HCT116 (cell line): ENCODE data around the gene RPLP2. TPM values are rescaled to one million over a fixed set of nuclear protein-coding genes. Genes with fewer than 3 reads are reported as not detected.

Experiments used
- ATAC-seq: fragments of 200-7000 bp; cut with Tn5 transposase; 2 replicates; pipeline ENCODE4 v1.9.1; 2020; ENCODE audit warnings: mild to moderate bottlenecking, moderate library complexity
- BruUV-seq: library from RNA; stranded (reverse); fragments of 400-500 nt; replicated peaks from 2 replicates; lab custom pipeline; 2021; lab: Mats Ljungman, UMichigan
- CTCF ChIA-PET: fragments of 300-600 bp; sonication (Branson Sonifier 250); formaldehyde crosslinking; loops from one replicate; lab custom pipeline; 2021; ENCODE audit warnings: antibody characterized with exemption; lab: Charles Lee
- POLR2A ChIA-PET: fragments of 300-600, 350-600 bp; sonication (Branson Sonifier 250); formaldehyde crosslinking; loops from one replicate; lab custom pipeline; 2021; ENCODE audit warnings: antibody characterized with exemption; lab: Charles Lee
- RAD21 ChIA-PET, 2 experiments: fragments of 300-600 bp; sonication (Branson Sonifier 250); formaldehyde crosslinking; loops; one replicate each; lab custom pipeline; 2023; ENCODE audit warnings: low total read pairs in 2 of 2; ENCODE audit not compliant: uncharacterized antibody in 2 of 2, unreplicated experiment in 2 of 2, low non-redundant PET in 1 of 2; lab: Charles Lee
- DNase-seq: peaks from one replicate; pipeline ENCODE4 v3.0.0-alpha.2; 2010; ENCODE audit warnings: low read depth, low spot score
- H2AFZ ChIP-seq: fragments of 200-600 bp; shearing (Covaris generic), sonication (generic); 2 replicates; pipeline ENCODE4 v1.6.1; 2017; ENCODE audit warnings: low read depth, mixed run types, mixed read lengths, antibody characterized with exemption, low read length; ENCODE audit not compliant: poor library complexity, severe bottlenecking
- H3K27ac ChIP-seq: 2 replicates; pipeline ENCODE4 v1.5.1; 2012; ENCODE audit warnings: low read depth, low read length
- H3K27me3 ChIP-seq: fragments of 200-600 bp; sonication (generic); 2 replicates; pipeline ENCODE4 v1.6.1; 2016; ENCODE audit warnings: mixed run types, low read length, mixed read lengths; ENCODE audit not compliant: insufficient read depth
- H3K36me3 ChIP-seq, 2 experiments: fragments of 200-500 bp in 1 of 2; fragments of 200-600 bp in 1 of 2; sonication (Bioruptor generic) in 1 of 2; sonication (generic) in 1 of 2; 2 replicates each; pipeline versions ENCODE4 v1.5.1 to v1.6.1; 2014 to 2016; ENCODE audit warnings: low read length in 2 of 2, inconsistent platforms in 1 of 2, mixed read lengths in 1 of 2, mixed run types in 1 of 2; ENCODE audit not compliant: insufficient read depth in 2 of 2, control insufficient read depth in 1 of 2
- H3K4me1 ChIP-seq, 2 experiments: fragments of 200-600 bp in 1 of 2; sonication (generic) in 1 of 2; 2 replicates each; pipeline versions ENCODE4 v1.5.1 to v1.6.1; 2012 to 2017; ENCODE audit warnings: low read length in 2 of 2, inconsistent platforms in 1 of 2, mild to moderate bottlenecking in 1 of 2, mixed read lengths in 1 of 2, mixed run types in 1 of 2, moderate library complexity in 1 of 2; ENCODE audit not compliant: insufficient read depth in 2 of 2, control insufficient read depth in 1 of 2
- H3K4me2 ChIP-seq: fragments of 200-600 bp; sonication (generic); 2 replicates; pipeline ENCODE4 v1.6.1; 2017; ENCODE audit warnings: mixed run types, low read length, mixed read lengths
- H3K4me3 ChIP-seq, 2 experiments: fragments of 200-600 bp in 1 of 2; sonication (generic) in 1 of 2; replicated peaks in 1 of 2; 2 replicates each; pipeline ENCODE4 v1.5.1; 2011 to 2016; ENCODE audit warnings: low read length in 2 of 2, control low read depth in 1 of 2, low read depth in 1 of 2, mild to moderate bottlenecking in 1 of 2, mixed read lengths in 1 of 2, mixed run types in 1 of 2
- H3K79me2 ChIP-seq: fragments of 200-600 bp; sonication (generic); 2 replicates; pipeline ENCODE4 v1.6.1; 2017; ENCODE audit warnings: mild to moderate bottlenecking, mixed run types, low read length, moderate library complexity, mixed read lengths; ENCODE audit not compliant: insufficient read depth
- H3K9ac ChIP-seq: fragments of 200-600 bp; sonication (generic); 2 replicates; pipeline ENCODE4 v1.6.1; 2016; ENCODE audit warnings: low read length, mixed read lengths
- H3K9me2 ChIP-seq: fragments of 200-600 bp; sonication (generic), shearing (Covaris generic); 2 replicates; pipeline ENCODE4 v1.6.1; 2017; ENCODE audit warnings: mixed run types, mild to moderate bottlenecking, moderate library complexity; ENCODE audit not compliant: insufficient read depth
- H3K9me3 ChIP-seq, 2 experiments: fragments of 200-500 bp in 1 of 2; fragments of 200-600 bp in 1 of 2; sonication (Bioruptor generic) in 1 of 2; sonication (generic) in 1 of 2; 2 replicates each; pipeline ENCODE4 v1.6.1; 2014 to 2017; ENCODE audit warnings: low read length in 2 of 2, mixed read lengths in 2 of 2, inconsistent platforms in 1 of 2, low read depth in 1 of 2, mild to moderate bottlenecking in 1 of 2, mixed run types in 1 of 2, moderate library complexity in 1 of 2; ENCODE audit not compliant: control insufficient read depth in 1 of 2, insufficient read depth in 1 of 2
- H4K20me1 ChIP-seq: fragments of 200-600 bp; sonication (generic), shearing (Covaris generic); 2 replicates; pipeline ENCODE4 v1.6.1; 2017; ENCODE audit warnings: mixed run types, mild to moderate bottlenecking, moderate library complexity; ENCODE audit not compliant: insufficient read depth
- EZH2 ChIP-seq: fragments of 200-600 bp; sonication (generic); IDR thresholded peaks from 2 replicates; pipeline ENCODE4 v1.6.1; 2017; ENCODE audit warnings: antibody characterized with exemption, mixed run types
- EZH2phosphoT487 ChIP-seq: fragments of 200-600 bp; IDR thresholded peaks from 2 replicates; pipeline ENCODE4 v1.6.1; 2018; ENCODE audit warnings: antibody characterized with exemption, borderline replicate concordance
- JUND ChIP-seq: IDR thresholded peaks from 2 replicates; pipeline ENCODE4 v1.6.1; 2012
- REST ChIP-seq: IDR thresholded peaks from 2 replicates; pipeline ENCODE4 v1.6.1; 2012; ENCODE audit warnings: low read depth
- SIN3A ChIP-seq: IDR thresholded peaks from 2 replicates; pipeline ENCODE4 v1.6.1; 2012; ENCODE audit warnings: low read depth
- SP1 ChIP-seq: IDR thresholded peaks from 2 replicates; pipeline ENCODE4 v1.6.1; 2012; ENCODE audit warnings: low read depth
- TCF7L2 ChIP-seq: IDR thresholded peaks from 2 replicates; pipeline ENCODE4 v1.7.0; 2011; ENCODE audit warnings: borderline replicate concordance, inconsistent platforms; ENCODE audit not compliant: insufficient read depth, insufficient read length; ENCODE audit errors: extremely low read depth
- YY1 ChIP-seq: IDR thresholded peaks from 2 replicates; pipeline ENCODE4 v1.6.1; 2011; ENCODE audit warnings: low read length, low read depth, moderate library complexity, mild to moderate bottlenecking; ENCODE audit not compliant: insufficient replicate concordance; ENCODE audit errors: extremely low read depth
- intact Hi-C: fragments of 100-400 bp; cut with micrococcal nuclease; formaldehyde crosslinking; loops from 2 replicates; pipeline ENCODE4 v1.10.0; 2022
- total RNA-seq: library from RNA; stranded (reverse); gene quantifications from one replicate; pipeline ENCODE4 v1.2.1, GENCODE V29; 2021; ENCODE audit not compliant: unreplicated experiment

RPLP2 gene
- total RNA-seq, 1 experiment from 2014 or later: 3,615 TPM

- H2AFZ ChIP-seq: no peak within 1 kb of the TSS
Measured at GRCh38 chr11:789943-790342, 19.8 kb upstream of the RPLP2 start, which contains the start of gene CEND1. TSS of gene CEND1 (minus strand) at chr11:790090. CDS start at chr11:788576, 1,514 bp downstream.

More at GRCh38 chr11:789943-790342, 19.8 kb upstream of the RPLP2 start, which contains the start of gene CEND1:
- Histone ChIP-seq H3K79me2 (peaks cover 4% of the 10 kb centered on the region; the same call in 1 of the 2 replicates), H3K9ac (no peak within 1 kb of the TSS), H3K4me3 (no peak within 1 kb of the TSS), H3K4me1 (peaks cover 9 to 23% of the 10 kb centered on the region in 2 experiments; a peak in 3 of 4 replicates), H3K9me2 (no peaks in the 10 kb centered on the region), H3K27ac (peak within 1 kb of the TSS; percentile 39), H3K27me3 (no peaks in the 10 kb centered on the region), H3K36me3 (peaks cover 0 to 4% of the 10 kb centered on the region in 2 experiments; a peak in 1 of 4 replicates), H4K20me1 (no peaks in the 10 kb centered on the region), H3K4me2 (peak within 1 kb of the TSS; percentile 13; the same call in 1 of the 2 replicates), H3K9me3 (no peaks in the 10 kb centered on the region)
- DNase-seq: no peak
- BruUV-seq: no TSS peak
- peak; percentile 53 for ATAC-seq
- ChIA-PET CTCF (no interaction called here), POLR2A (interaction anchor here (1.0 kb wide), 1 partner anchor 12 kb away, joined by 8 read pairs; no protein-coding TSS in a partner anchor), RAD21 (no interaction called here)
- intact Hi-C loops: no loop called here
- no peak for TF ChIP-seq SIN3A
- TF ChIP-seq REST: no peak
- no peak for TF ChIP-seq JUND
- TF ChIP-seq TCF7L2: no peak
- no peak for TF ChIP-seq YY1
- no peak for TF ChIP-seq EZH2
- TF ChIP-seq SP1: no peak
- no peak for TF ChIP-seq EZH2phosphoT487
